GM18873 (cell line): ENCODE results near the gene COL9A3.

Experiments used
- ATAC-seq: cut with Tn5 transposase; IDR thresholded peaks from one replicate; pipeline ENCODE4 v1.9.1; 2021; ENCODE audit warnings: mild to moderate bottlenecking, moderate library complexity, moderate number of reproducible peaks; ENCODE audit not compliant: unreplicated experiment, low FRiP score

Gene COL9A3

DNA sequence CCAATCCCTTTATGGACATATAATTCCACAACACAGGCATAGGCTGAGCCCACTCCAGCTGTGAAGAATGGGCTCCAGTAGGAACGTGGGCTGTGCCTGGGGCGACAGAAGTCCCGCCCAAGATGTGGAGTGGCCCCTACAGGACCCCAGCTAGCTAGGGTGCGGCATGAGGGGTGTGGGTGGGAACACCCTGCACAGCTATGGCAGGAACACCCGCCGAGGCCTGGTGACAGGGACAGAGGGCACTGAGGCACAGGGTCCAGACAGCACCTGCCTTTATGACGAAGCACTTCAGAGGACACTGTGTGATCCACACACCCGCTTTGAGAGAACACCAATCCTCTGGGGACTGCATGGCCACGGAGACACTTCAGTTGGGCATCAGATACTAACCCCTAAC, 73.0 kb downstream of the COL9A3 start:
- no peak for ATAC-seq

DNA sequence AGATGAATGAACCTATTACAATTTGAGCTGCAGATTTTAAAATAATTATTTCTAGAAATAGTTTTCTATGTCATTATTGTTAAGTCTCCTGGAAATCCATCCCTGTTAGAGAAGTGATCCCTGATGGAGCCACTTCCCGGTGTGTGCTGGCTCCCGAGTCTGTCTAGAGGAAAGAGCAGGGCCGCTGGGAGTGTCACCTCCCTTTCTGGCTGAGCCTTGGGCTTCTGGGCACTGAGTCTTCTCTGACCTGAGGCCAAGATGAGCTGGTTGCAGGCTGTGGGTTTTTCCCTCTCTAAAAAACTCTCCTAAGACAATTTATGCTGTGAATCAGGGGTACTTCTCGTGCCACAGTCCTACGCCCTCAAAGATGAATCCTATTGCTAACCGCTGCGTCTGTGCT, 73.6 kb downstream of the COL9A3 start:
- no peak for ATAC-seq
